ENCODE results near the gene SPDYE3.
A peak's percentile ranks its signal among the peaks of the same experiment; 100 is the strongest.
"Not testable (repeated sequence)": the region's sequence is repeated elsewhere in the genome, so short reads cannot be mapped to it uniquely, and the experiment has no call there.

SPDYE3 gene, protein sequence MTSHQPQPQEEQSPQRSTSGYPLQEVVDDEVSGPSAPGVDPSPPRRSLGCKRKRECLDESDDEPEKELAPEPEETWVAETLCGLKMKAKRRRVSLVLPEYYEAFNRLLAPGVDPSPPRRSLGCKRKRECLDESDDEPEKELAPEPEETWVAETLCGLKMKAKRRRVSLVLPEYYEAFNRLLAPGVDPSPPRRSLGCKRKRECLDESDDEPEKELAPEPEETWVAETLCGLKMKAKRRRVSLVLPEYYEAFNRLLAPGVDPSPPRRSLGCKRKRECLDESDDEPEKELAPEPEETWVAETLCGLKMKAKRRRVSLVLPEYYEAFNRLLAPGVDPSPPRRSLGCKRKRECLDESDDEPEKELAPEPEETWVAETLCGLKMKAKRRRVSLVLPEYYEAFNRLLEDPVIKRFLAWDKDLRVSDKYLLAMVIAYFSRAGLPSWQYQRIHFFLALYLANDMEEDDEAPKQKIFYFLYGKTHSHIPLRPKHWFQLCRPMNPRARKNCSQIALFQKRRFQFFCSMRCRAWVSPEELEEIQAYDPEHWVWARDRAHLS

DNA sequence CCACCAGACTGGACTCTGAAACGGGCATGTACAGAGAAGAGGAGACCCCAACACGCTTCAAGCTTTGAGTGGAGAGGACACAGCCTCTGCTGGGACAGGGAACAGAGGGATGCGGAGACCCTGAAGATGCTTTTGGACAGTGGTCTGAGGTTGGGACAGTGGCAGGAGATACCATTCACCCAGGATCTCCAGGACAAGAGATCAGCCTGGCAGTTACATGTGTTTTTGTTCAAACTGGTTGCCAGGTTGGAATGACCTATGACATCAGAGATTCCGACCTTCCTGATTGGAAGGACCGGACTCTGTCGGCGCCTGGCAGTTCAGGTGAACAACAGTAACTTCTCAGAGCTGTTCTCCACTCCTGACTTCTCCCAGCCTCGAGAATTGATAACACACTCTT lies at the start of gene SPDYE3:
SPDYE3 (plus strand) TSS at position 301 of the 400 bp plus-strand sequence. CDS start 184 bp downstream, outside the sequence.
- not testable (repeated sequence) for DNase-seq

DNA sequence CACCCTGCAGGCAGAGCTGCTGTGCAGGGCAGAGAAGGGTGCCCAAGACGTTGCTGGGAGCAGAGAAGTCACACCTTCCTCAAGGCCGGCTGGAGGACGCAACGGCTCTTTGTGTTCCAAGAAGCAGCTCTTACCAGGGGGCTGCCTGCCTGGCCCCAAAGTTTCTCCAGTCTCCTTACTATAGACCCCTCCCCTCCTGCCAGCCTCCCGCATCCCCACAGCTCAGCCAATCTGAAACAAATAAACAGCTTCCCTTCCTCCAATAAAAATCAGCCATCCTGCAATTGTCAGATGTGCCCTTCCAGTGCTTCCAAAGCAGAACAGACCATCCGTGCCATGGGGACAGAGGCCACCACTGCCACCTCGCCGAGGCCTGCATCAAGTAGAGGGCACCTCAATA lies 47.5 kb upstream of the SPDYE3 start:
- not testable (repeated sequence) for DNase-seq

DNA sequence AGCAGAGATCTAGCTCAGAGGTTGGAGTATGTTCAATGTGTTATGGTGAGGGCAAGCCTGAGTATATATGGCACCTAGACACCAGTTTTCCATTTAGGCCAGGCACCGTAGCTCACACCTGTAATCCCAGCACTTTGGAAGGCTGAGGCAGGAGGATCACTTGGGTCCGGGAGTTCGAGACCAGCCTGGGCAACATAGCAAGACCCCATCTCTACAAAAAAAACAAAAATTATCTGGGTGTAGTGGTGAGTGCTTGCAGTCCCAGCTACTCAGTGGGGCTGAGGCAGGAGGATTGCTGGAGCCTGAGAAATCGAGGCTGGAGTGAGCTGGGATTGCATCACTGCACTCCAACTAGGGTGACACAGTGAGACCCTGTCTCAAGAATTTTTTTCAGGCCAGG lies 44.6 kb upstream of the SPDYE3 start:
- DNase-seq: not testable (repeated sequence)

DNA sequence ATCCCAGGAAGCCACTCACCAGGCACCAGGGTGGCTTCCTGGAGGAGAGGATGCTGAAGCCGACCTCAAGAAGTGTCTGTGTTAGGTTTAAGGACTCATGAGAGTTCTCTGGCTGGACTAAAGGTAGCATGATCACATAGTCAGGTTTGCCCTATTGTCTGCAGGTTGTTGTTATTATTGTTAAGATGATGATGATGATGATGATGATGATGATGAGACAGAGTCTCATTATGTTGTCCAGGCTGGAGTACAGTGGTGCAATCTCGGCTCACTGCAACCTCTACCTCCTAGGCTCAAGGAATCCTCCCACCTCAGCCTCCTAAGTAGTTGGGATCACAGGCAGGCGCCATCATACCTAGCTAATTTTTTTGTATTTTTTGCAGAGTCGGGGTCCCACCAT lies 43.3 kb upstream of the SPDYE3 start:
- not testable (repeated sequence) for DNase-seq

DNA sequence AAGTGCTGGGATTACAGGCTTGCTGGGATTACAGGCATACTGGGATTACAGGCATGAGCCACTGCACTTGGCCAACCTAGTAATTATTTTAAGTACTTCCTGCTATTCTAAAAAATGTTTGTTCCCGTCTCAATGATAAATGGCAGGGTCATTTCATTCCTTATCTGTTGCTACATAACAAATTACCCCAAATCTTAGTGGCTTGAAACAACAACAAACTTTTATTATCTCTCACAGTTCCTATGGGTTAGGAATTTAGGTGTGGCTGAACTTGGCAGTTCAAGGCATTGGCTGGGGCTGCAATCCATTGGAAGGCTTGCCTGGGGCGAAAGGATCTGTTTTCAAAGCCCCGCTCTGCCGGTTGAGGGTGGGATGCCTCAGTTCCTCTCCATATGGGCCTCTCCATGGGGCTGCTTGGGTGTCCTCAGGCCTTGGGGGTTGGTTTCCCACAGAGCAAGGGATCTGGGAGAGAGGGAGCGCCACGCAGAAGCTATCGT lies 42.8 kb upstream of the SPDYE3 start:
- peak; percentile 77 for DNase-seq

DNA sequence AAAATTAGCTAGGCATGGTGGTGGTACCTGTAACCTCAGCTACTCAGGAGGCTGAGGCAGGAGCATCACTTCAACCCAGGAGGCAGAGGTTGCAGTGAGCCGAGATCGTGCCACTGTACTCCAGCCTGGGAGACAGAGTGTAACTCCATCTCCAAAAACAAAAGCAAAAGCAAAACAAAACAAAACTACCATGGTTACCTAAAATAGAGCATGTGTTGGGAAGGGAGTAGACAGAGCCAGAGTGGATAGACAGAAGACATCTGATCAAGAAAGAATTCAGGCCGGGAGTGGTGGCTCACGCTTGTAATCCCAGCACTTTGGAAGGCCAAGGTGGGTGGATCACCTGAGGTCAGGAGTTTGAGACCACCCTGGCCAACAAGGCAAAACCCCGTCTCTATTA lies 41.7 kb upstream of the SPDYE3 start:
- not testable (repeated sequence) for DNase-seq

DNA sequence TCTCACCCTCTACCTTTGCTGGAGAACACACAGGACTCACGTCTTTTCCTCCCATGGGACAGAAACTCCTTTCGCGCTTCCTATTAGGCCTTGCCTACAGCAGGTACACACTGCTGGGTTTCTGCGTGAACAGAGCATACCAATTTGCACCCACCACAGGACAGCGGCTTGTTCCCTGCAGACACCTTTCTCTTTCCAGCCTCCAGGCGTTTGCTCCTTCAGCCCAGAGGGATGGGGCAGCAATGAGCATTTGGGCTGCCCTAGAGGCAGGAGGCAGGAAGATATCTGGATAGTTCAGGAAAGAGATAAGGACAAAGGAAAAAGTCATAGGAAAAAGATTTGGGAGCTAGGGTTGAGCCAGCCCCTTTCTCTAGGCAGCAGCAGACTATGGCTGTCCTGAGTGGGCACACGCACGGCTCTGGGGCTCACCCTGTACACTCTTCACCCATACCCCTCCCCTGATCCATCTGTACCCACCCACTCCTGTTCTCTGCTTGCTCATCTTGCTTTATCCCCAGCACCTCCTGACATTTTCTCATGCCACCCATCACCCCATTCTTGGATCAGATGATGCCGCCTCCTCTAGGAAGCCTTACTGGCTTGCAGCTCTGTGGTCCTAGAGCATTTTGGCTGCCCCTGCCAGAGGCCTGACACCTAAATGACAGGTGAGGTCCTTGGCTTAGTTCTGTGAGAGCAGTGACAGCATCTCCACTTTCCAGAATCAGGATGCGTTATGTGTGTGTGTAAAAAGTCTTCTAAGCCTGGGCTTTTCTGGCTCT lies 40.7 kb upstream of the SPDYE3 start:
- peak; percentile 63 for DNase-seq

DNA sequence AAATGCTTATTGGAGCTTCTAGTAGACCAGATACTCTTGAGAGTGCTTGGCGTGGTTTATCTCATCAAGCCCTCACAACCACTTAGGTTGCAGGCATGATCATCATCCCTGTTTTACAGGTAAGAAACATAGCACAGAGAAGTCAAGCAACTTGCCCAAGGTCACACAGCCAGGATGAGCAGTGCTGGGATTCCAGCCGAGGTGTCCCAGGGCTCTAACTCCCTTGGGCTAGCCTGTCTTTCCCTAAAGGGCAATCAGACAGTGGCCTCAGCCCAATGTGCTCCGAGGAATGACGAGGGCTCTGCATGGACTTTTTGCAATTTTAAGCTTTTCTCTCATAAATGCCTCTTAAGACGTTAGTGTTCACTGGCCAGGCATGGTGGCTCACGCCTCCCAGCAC lies 39.9 kb upstream of the SPDYE3 start:
- no peak for DNase-seq

DNA sequence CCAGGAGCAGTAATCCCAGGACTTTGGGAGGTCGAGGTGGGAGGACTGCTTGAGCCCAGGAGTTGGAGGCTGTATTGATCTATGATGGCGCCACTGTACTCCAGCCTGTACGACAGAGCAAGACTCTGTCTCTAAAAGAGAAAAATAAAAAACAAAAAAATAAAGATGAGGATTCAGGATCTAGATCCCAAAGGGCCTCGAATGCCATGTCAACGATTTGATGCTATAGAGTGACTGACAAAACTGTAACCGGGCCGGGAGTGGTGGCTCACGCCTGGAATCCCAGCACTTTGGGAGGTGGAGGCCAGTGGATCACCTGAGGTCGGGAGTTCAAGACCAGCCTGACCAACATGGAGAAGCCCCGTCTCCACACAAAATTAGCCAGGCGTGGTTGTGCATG lies 38.6 kb upstream of the SPDYE3 start:
- DNase-seq: not testable (repeated sequence)

DNA sequence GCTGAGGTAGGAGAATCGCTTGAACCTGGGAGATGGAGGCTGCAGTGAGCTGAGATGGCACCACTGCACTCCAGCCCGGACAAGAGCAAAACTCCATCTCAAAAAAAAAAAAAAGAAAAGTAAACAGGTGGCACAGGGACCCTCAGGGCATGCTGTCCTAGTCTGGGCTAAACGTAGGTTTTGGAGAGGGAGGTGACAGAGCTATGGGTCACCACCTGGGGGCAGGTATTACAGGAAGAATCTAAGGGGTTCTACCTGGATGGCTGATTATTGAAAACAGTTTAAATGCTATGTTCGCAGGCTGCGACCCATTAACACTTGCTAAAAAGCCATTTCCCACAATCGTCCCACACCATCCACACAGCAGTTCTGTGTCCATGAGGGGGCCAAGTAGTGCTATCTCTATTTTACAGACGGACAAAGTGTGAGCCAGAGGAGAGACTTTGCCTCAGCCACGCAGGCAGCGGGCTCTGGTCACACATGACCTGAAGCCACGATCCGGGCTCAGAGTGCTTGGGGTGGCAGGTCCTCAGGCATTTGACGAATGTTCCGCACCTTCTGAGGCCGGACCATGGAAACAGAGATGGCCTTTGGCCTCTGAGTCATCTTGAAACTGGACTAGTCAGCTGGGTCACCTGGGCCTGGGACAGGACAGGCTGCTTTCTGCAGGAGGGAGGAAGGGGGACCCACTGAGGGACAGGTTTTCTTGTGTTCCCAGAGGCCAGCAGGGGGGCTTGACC lies 38.0 kb upstream of the SPDYE3 start:
- peak; percentile 95 for DNase-seq

DNA sequence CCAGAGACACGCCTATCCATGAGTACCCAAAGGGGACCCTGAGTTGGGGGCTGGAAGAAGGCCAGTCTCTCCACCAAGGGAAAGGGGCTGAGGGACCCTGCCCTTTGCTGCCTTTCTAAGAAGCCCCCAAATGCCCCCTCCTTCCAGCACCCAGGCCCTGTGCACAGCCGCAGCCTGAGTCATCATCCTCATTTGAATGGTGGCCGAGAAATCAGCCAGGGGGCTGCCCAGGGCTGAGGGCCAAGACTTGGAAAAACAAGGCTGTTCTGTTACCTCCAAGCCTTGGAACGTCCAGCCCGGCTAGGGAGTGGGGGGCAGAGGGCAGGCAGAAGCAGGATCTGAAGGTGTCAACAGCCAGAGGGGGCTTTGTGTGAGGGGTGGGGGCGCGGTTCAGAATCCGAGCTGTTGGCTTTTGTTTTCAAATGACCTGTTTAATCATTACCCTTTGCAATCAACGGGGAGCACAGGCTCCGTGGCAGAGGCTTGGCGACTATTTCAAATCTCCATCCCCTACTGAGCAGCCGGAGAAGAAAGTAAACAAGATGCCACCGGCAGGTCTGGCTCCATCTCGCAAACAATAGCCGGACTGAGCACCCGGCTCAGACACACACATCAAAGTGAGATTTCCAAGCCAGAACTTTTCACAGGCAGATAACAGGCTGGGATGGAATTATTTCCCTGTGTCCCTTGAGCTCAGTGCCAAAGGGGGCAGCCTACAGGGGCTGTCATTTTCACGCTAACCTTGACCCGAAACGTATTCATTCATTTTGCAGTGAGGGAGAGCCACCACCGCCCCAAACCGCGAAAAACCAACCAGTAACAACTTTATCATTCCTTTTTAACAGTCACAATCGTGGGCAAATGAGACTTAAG lies 37.2 kb upstream of the SPDYE3 start:
- DNase-seq: peak; percentile 90

DNA sequence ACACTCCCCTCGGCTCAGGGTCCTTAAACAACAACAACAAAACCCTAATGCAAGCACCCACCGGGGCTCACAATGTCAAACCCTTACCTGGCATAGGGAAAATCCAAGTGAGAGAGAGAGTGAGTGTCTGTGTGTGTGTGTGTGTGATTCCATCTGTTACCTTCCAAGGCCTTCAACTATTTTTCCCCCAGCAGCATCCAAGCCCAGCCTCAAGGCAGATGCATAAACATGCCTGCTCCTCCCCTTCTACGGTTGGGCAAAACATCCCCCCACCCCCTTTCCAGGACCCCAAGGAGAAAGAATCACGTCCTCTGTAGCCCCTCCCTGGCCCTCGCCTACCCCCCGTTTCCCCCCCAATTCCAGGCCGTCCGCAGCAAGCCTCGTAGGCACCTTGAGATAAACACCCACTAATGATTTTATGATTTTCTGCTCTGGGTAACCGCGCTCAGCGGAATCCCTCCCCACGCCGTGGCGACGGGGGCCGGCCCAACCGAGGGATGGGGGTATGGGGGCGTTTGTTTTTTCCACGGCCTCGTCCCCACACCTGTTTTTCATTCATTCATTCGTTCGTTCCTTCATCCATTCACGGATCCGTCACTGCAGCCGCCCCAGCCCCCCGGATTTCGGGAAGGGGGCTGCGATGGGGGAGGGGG lies 36.4 kb upstream of the SPDYE3 start:
- DNase-seq: not testable (repeated sequence)

DNA sequence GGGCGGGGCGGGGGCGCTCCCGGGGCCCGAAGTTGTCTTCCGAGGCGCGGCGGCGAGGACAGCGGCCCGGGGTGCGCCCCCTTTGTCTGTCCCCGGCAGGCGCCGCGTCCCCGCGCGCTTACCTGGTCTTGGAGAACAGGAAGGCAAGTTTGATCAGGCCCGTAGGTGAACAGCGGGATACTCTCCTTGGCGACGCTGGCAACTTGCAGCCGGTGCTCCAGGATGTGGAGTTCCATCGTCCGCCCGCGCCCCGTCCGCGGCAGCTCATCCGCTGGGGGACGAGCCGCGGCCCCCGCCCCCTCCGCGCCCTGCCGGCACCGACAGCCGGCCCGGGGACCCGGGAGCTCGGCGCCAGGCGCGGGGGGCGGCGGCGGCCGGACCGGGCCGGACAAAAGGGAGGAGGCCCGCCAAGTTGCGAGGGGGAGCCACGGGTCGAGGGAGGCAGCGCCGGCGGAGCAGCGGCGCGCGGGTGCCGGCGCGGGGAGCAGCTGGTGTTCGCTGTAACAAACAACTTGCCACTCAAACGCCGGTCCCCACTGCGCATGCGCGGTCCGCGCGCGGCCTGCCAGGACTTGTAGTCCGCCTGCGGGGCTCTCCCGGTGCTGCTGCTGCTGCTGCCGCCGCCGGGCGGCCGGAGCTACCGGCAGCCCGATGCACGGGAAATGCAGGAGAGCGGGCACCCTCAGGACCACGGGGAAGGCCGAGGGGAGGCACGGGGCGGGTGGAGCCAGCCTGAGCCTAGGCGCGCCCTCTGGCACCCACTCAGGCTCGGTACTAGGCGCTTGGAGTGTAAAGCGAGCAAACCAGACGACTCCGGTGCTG lies 35.6 kb upstream of the SPDYE3 start:
- peak; percentile 99 for DNase-seq

DNA sequence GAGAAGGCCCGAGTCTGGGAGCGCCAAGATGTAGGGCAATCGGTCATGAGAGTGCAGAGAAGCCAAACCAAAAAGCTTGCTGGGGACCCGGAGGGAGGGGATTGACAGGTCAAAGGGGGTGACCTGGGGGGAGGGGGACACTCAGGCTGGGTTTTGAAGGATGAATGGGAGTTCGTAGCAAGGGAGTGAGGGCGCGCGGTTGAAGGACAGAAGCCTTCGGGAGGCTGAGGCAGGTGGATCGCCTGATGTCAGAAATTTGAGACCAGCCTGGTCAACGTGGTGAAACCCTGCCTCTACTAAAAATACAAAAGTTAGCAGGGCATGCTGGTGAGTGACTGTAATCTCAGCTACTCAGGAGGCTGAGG lies 35.0 kb upstream of the SPDYE3 start:
- not testable (repeated sequence) for DNase-seq

DNA sequence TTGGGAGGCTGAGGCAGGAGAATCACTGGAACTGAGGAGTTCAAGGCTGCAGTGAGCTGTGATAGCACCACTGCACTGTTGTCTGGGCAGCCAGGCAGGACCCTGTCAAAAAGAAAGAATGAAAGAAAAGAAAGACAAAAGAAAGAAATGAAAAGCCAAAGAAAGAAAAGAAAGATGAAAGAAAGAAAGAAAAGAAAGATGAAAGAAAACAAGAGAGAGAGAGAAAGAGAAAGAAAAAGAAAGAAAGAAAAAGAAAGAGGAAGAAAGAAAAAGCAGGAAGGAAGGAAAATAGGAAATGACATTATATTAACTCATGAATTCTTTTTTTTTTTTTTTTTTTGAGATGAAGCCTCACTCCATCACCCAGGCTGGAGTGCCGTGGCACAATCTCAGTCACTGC lies 32.4 kb upstream of the SPDYE3 start:
- no peak for DNase-seq

DNA sequence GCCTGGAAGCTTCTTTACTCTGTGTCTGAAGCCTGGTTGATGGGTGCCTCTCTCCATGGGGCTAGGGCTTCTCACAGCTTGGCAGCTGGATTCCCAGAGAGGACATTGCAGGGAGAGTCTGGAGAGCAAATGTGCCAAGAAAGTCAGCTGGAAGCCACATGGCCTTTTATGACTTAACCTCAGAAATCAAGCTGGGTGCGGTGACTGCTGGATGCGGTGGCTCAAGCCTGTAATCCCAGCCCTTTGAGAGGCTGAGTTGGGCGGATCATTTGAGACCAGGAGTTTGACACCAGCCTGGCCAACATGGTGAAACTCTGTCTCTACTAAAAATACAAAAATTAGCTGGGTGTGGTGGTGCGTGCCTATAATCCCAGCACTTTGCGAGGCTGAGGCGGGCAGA lies 31.4 kb upstream of the SPDYE3 start:
- DNase-seq: not testable (repeated sequence)

DNA sequence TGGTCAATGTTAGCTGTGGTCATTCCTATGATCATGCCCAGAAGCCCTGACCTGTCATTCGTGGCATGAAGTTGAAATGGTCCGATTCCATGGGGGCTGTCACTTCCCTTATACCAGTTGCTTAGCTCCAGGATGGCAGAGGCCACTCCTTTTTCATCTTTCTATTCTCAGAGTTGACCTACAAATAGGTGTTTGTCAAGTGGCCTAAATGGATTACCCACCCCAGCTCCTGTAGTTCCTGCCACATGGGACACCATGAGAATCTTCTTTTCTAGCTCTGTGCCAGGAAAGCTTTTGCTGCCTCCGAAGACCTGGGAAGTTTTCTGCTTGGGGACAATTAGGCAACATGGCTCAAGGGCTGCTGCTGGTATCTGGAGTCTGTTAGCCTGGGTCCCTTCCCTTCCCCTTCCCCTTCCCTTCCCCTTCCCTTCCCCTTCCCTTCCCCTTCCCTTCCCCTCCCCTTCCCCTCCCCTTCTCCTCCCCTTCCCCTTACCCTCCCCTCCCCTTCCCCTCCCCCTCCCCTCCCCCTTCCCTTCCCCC lies 25.4 kb upstream of the SPDYE3 start:
- not testable (repeated sequence) for DNase-seq

DNA sequence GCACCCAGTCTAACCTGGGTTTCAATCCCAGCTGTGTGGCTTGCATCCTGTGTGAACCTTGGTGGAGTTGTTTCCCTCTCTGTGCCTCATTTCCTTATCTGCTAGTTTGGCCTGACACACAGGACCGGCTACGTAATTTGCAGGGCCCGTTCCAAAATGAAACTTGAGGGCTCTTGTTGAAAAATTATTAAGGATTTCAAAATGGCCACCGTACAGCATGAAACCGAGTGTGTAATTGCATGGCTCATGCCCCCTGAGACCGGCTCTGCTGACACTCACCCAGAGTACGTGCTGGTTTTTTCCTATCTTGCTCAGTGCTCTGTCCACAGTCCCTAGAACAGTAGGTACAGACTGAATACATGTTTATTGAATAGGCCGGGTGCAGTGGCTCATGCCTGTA lies 24.4 kb upstream of the SPDYE3 start:
- DNase-seq: not testable (repeated sequence)

DNA sequence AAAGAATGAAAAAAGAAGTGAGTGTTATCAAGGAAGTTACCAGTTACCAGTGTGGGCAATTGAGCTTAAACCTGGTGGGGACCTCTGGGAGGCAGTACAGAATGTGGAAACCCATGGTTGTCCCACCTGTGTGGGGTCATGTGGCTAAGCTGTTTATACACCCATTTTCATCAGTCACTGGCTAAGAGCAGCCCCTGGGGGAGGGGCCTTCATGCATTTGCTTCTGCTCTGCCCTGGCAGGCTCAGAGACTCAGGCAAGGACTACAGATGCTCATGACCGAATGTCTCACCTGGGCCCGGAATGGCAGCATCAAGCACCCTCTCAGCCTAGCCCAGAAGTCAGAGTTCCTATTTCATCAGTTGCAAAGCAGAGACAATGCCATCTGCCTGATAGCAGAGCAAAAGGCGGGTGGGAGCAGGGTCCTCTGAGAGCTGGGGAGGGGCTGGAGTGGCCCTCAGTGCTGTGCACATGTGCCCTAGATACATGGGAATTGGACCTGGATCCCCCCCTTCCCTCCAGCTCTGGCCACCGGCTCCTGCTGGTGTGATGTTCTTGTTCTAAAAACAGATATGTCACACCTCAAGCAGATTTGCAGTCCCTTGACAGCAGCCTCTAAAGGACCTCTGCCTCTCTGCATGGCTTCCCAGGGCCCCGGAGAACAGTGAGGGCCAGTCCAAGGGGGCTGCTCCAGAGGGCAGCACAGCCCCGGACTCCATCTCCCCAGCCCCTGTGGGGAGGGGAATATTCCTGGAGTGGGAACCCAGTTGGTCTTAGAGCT lies 20.1 kb upstream of the SPDYE3 start:
- DNase-seq: not testable (repeated sequence)
